Astrocyte of the hippocampus (primary cell): ENCODE measurements around the gene EPN2.
"Not testable (repeated sequence)": the region's sequence is repeated elsewhere in the genome, so short reads cannot be mapped to it uniquely, and the experiment has no call there.

Source experiments
- DNase-seq: peaks from one replicate; pipeline ENCODE4 v3.0.0; 2011; ENCODE audit warnings: low read depth, low spot score

The EPN2 gene

DNA sequence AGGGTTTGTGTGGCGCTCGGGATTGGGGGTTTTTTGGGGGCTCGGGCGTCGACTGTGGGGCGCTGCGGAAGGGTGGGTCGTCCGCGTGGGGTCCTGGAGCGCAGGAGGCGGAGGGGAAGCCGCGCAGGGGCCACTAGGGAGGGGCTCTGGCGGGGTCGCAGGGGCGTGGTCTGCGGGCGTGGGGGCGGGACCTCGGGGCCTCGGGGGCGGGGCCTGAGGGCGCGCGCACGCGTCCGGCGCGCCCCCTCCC is at the start of gene EPN2:
Gene EPN2, plus strand, starts transcription at position 228 of the 250 bp plus-strand sequence. CDS start 45,754 bp downstream, outside the sequence.
- DNase-seq = peak; percentile 83

DNA sequence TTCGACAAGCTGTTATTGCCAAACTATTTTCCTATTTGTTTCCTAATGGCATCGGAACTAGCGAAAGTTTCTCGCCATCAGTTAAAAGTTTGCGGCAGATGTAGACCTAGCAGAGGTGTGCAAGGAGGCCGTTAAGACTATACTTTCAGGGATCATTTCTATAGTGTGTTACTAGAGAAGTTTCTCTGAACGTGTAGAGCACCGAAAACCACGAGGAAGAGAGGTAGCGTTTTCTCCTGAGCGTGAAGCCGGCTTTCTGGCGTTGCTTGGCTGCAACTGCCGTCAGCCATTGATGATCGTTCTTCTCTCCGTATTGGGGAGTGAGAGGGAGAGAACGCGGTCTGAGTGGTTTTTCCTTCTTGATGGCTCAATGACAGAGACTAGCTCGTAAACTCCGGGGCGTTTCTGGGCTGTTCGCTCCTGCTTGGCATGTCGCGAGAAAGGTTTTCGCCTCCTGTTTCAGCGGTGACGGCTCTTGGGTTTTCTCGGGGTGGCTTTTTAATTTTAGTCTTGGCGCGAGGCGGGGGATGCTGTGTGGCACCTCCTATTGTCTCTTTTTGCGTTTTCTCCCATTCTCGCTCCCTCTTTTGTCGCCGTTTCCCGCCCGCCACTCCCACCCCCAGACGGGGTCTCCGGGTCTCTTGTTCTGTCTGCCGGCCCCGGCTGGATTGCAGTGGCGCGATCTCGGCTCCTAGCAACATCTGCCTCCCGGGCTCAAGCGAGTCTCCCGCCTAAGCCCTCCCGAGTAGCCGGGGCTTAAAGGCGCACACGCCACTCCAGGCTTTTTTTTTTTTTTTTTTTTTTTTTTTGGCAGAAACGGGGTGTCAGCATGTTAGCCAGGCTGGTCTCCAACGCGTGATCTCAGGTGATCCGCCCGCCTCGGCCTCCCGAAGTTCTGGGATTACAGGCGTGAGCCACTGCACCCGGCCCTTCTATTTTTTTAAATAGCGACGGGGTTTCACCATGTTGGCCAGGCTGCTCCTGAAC is 49.0 kb upstream of the EPN2 start:
- not testable (repeated sequence) for DNase-seq

DNA sequence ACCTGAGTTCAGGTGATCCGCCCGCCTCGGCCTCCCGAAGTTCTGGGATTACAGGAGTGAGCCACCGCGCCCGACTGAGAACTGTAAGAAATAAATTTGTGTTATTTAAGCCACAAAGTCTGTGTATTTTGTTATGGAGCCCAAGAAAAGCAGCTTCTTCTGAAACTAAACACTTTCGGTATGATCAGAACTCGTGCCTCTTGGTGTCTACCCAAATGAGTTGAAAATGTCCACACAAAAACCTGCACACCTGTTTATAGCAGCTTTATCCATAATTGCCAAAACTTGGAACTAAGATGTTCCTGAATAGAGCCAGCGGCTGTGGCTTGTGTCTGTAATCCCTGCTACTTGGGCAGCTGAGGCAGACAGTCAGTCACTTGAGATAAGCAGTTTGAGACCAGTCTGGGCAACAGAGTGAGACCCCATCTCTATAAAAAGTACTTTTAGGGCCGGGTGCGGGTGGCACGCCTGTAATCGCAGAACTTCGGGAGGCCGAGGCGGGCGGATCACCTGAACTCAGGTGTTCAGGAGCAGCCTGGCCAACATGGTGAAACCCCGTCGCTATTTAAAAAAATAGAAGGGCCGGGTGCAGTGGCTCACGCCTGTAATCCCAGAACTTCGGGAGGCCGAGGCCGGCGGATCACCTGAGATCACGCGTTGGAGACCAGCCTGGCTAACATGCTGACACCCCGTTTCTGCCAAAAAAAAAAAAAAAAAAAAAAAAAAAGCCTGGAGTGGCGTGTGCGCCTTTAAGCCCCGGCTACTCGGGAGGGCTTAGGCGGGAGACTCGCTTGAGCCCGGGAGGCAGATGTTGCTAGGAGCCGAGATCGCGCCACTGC is 48.1 kb upstream of the EPN2 start:
- not testable (repeated sequence) for DNase-seq

DNA sequence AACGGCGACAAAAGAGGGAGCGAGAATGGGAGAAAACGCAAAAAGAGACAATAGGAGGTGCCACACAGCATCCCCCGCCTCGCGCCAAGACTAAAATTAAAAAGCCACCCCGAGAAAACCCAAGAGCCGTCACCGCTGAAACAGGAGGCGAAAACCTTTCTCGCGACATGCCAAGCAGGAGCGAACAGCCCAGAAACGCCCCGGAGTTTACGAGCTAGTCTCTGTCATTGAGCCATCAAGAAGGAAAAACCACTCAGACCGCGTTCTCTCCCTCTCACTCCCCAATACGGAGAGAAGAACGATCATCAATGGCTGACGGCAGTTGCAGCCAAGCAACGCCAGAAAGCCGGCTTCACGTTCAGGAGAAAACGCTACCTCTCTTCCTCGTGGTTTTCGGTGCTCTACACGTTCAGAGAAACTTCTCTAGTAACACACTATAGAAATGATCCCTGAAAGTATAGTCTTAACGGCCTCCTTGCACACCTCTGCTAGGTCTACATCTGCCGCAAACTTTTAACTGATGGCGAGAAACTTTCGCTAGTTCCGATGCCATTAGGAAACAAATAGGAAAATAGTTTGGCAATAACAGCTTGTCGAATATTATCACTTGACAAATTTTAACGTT is 47.3 kb upstream of the EPN2 start:
- not testable (repeated sequence) for DNase-seq

DNA sequence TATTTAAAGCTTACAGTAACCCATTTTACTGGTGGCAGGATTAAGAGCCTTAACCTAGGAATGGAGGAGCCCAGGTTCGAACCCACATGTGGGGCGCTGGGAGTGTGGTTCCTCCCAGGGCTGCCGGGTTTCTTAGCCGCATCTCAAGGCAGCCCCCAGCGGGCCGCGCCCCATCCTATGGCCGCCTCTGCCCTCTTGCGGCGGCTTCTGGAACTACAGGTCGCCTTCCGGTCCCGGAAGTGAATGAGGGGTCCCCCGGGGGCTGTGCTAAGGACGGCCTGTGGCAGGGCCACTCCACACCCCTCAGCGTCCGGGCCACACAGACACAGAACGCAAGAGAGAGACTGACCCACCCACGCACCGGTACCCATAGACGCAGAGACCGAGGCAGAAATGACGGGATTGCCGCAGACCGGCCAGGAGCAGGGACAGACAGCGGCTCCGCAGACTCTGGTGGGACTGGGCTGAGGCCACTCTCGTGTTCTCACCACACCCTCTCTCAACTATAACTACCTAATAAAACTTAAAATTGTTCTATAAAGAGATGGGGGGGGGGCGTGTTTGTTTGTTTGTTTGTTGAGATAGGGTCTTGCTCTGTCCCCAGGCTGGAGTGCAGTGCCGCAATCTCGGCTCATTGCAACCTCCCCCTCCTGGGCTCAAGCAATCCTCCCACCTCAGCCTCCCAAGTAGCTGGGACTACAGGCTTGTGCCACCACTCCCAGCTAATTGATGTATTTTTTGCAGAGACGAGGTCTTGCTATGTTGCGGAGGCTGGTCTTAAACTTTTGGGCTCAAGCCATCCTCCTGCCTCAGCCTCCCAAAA is 40.6 kb upstream of the EPN2 start:
- DNase-seq = not testable (repeated sequence)

DNA sequence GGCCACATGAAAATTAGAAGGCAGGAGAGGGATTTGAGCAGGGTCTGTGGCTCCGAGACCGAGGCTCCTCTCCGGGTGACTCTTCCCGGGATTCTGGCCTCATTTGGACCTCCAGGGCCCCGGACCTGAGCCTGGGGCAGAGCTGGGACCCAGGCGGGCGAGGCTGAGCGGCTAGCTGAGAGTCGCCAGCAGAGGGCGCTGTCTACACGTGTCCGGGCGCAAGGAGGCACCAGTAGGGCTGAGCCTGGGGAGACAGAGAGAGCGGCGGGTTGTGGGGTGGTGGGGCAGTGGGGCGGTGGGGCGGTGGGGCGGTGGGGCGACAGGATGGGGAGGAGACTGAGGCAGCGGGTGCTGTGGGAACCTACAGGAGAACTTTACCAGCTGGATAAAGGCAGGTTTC is 34.7 kb upstream of the EPN2 start:
- DNase-seq = not testable (repeated sequence)

DNA sequence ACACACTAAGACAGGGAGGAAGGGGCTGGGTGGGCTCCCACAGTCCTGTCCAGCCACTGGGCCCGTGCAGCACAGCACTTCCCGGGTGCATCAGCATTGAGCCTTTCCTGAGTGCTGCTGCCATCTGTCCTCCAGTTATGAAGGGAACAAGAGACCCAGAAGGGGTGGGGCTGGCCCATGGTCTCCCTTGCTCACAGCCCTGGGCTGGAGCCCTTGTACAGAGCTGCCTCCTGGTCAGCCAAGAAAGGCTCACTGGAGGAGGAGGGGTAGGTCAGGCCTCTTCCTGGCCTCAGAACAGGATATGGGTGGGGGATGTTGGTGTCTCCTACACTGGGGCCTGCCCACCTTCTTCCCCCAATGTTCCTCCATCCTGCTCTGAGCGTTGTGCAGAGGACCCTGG is 33.7 kb upstream of the EPN2 start:
- not testable (repeated sequence) for DNase-seq

DNA sequence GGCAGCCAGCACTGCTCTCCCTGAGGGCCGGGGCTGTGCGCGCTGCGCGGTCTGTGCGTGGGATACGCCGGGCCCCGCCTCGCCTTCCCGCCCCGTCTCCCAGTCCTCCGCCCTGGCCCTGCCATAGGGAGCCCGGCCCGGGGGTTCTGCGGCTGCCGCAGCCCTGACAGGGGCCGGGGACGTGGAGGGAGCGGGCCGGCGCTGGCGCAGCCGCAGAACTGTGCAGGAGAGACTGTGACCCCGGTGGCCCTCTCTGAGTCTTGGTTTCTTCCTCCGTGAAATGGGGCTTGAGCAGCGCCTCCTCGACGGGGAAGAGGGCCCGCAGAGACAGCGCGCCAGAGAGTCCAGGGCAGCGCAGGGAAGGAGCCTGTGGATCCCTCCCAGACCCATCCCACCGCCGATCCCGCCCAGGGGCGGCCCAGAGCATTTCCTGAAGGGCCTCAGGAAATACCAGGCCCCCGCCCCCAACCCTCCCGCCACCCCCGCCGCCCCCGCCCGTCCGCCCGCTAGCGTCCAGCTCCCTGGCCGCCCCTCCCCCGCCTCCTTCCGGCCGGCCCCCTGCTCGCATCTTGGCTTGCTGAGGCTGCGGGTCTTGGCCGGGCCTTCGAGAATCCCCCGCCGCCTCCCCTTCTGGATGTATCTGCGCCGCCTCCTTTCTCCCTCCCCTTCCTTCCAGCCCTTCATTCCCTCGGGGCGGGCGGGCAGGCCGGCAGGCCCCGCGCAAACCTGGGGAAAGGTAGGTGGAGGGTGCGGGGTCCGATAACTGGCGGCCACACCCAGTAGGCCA is 21.9 kb upstream of the EPN2 start:
- DNase-seq = not testable (repeated sequence)

DNA sequence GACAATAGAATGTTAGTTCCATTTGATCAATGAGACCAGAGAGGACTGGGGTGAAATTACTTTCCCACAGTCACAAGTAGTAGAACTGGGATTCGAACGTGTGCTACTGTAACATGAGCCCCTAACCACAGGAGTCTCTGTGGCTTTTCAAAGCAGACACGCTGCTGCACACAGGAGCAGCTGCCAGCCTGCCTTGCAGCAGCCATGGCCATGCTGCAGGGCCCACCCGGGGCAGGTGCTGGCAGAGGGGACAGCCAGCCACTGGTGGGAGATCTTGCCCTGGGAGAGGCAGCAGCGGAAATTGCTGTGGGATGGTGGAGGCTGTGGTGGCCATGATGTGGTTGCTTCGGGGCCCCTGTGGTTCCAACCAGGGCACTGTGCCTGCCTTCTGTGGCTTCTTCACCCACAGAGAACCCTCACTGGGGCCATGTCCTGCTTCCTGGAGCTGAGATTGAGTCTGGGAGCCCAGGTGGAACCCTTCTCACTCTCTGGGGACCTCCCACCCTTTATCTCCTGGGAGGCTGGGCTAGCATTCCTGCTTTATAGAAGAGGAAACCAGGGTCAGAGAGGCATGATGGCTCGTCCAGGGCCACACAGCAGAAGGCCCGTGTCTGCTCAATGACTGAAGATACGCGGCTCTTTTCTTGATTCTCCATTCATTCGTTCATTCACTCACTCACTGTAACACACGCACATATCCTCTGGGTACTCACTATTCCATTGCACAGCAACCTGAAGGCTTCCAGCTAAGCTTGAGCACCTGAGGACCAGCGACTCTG is 20.8 kb upstream of the EPN2 start:
- not testable (repeated sequence) for DNase-seq

DNA sequence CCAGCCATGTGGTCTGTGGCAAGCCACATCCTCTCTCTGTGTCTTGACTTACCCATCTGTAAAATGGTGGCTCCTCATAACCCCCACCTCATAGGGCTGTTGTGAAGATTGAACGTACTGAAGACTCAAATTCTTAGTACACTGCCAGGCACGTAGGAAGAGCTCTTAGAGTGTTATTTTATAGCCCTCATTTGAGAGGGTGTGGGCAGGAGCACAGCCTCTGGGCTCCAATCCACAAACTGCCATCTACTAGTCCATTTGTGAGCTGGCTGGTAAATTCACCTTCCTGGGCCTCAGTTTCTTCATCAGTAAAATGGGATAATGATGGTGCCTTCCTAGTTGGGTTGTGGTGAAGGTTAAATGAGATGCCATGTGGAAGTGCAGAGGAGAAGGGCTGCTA is 18.3 kb upstream of the EPN2 start:
- DNase-seq = not testable (repeated sequence)

DNA sequence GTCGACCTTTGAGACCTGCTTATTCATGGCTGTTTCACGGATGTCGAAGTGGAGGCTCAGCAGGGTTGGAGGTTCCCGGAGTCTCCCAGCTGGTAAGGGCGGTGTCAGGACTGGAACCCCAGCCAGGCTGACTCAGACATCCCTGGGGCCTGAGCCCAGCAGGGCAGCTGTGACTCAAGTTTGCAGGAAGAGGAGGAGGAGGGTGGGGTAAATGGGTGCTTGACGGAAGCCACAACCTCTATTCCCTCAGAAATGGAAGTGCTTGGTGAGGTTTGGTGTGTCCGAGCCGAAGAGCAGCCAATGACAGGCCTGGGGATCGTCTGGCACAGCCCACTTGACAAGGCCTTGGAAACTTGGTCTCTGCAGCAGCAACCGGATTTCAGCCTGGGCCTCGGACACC is 17.8 kb upstream of the EPN2 start:
- not testable (repeated sequence) for DNase-seq

DNA sequence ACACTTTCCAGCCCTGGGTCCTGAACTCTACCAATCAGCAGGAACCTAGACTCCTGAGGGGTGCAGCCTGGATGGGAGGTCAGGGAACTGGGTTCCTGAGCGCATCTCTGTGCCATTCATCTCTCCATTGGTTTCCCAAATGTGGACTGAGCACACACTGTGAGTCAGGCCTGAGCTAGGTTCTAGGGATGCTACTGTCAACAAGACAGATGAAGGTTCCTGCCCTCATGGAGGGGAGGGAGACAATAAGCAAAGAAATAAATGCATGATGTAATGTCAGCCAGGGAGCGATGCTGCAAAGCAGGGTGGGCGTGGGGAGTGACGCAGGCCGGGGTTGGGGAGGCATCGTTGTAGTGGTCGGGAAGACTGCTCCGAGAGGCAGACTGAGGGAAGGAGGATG is 17.0 kb upstream of the EPN2 start:
- not testable (repeated sequence) for DNase-seq

DNA sequence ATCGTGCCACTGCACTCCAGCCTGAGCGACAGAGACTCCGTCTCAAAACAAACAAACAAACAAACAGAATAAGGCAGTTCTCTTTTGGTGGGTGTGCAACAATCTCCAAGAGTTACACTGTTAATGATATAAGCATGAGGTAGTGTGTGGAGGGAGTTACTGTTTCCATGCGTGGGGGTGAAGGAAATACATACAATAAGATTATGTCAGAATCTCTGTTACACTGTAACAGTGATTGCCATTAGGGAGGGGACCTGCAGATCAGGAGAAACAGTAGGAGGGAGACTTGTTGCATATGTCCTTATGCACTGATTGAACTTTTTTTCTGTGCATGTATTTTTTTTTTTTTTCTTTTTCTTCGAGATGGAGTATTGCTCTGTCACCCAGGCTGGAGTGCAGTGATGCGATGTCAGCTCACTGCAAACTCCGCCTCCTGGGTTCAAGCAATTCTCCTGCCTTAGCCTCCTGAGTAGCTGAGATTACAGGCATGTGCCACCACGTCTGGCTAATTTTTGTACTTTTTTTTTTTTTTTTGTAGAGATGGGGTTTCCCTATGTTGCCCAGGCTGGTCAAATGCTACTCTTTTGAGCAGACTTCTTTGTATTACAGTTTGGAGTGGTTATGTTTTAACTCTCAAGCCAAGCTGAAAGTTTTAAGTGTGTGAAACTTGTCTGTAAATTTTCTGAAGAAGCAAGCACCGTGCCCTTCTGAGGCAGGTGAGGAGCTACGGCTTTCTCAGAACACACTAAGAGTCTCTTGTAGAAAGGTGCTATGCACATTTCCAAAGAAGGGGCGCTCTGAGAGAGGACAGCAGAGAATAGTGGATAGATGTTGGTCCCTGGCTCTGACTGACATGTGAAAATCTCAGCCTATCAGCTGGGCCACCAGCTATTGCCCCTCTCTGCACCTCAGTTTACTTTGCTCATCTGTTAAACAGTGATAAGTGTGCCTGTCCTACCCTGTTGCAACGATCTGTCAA is 10.3 kb upstream of the EPN2 start:
- not testable (repeated sequence) for DNase-seq

DNA sequence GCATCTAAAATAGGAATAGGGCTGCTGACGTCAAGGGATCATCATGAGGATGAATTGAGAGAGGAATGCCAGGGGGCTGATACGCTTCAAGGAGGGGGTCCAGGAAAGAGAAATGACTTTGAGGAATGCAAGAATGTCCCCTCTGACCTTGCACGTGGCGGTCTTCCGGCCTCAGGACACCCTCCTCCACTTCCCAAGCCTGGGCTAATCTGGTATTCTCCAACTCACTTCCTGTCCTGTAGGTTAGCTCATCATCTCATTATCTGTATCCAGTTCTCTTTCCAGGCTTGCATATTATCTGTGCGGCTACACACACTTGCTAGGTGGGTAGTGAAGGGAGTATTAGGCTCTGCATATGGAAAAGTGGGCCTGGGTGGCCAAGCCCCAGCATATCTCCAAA is 2.5 kb upstream of the EPN2 start:
- not testable (repeated sequence) for DNase-seq

DNA sequence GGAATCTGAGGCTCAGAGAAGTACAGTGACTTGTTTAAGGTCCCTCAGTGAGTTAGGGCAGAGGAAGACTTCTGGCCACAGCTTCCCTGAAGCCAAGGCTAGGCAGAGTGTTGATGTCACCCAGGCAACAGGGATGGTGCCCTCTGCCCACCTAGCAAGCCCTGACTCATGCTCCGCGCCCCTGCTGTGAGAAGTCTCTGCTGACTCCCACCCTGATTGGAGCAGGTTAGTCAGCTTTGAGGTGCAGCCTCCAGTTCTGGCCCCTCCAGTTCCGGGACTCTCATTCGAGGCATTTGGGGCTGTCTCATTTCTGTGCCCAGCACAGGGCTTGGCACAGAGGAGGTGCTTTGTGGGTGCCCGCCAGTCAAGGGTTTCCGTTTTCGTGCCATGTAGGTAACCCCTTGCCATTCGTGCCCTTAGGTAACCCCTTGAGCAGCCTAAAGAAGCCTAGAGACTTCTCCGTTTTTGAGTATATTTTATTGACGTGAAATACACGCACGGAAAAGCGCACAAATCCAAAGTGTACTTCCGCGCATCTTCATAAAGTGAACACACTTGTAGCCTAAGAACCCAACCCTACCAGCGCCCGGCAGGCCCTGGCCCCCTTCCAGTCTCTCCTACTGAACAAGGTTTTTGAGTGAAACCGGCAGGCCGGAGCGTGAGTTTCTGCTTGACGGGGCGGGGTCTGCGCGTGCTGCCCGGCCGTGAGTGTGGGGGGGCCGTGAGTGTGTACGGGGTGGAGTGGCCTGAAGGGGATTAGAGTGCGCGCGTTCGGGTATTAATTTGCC is 621 bp upstream of the EPN2 start:
- not testable (repeated sequence) for DNase-seq

DNA sequence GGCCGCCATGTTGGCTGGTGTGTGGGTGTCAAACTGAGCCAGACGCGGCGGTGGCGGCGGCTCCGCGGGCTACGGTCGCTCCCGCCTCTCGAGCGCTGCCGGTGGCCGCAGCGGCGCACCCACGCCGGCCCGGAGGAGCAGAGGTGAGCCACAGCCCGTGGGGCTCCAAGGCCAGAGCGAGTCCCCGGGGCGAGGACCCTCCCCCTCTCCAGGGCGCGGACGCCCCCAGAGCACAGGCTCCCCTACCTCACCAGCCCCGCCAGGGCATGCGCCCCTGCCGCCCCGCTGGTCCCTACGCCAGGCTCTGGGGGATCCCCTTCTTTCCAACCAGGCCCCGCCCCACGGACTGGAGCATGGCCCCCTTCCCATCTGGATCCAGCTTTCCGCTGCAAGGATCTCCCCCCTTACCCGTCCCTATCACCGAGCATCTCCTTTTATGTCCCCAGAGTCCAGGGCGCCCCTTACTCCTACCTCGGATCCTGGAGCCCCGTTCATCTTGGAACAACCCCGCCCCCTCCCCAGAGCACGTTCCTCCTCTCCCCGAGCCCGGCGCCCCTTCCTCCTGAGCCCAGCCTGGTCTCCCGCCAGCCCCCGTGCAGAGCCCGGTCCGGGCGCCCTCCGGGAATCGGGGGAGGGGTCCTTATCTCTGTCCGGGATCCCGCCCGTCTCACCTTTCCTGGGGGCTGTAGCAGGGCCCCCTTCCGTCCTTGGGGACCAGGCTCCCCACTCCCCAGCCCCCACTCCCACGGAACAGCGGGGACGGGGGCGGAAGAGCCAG is 412 bp downstream of the EPN2 start:
- DNase-seq = peak; percentile 48

DNA sequence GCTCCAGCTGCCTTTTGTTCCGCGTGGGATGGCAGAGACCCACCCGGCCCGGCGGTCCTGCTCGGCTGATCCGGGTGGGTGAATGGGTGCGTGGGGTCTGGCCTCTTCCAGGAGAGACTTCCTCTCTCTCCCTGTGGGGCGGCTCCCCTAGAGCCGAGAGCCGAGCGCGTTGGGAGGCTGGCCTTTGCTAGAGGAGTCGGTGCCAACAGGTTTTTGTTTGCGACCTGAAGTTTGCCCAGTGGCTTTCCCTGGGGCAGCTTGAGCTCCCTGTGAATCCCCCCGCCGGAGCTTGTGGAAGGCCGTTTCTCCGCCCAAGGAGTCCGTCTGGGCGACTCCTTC is 970 bp downstream of the EPN2 start:
- peak; percentile 57 for DNase-seq
